ENCODE results near the gene NFX1.
"Not testable (repeated sequence)": the region's sequence is repeated elsewhere in the genome, so short reads cannot be mapped to it uniquely, and the experiment has no call there.

DNA sequence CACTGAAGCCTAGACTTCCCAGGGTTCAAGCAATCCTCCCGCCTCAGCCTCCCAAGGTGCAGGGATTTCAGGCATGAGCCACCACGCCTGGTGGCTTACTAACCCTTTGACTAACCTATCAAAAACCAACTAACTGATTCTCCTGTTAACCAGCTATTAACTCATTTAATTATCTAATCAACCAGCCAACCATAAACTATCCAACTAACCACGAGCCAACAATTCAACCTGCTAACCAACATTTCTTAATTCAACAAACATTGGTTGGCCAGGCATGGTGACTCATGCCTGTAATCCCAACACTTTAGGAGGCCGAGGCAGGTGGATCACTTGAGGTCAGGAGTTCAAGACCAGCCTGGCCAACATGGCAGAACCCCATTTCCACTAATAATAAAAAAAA is 108.7 kb downstream of the NFX1 start:
- TF ChIP-seq POLR2AphosphoS5 (IDR thresholded peaks at IDR 0.05; ENCODE audit: insufficient read depth in 1 of 2, low read depth in 1 of 2) = not testable (repeated sequence)
- TF ChIP-seq, protein P1, sequence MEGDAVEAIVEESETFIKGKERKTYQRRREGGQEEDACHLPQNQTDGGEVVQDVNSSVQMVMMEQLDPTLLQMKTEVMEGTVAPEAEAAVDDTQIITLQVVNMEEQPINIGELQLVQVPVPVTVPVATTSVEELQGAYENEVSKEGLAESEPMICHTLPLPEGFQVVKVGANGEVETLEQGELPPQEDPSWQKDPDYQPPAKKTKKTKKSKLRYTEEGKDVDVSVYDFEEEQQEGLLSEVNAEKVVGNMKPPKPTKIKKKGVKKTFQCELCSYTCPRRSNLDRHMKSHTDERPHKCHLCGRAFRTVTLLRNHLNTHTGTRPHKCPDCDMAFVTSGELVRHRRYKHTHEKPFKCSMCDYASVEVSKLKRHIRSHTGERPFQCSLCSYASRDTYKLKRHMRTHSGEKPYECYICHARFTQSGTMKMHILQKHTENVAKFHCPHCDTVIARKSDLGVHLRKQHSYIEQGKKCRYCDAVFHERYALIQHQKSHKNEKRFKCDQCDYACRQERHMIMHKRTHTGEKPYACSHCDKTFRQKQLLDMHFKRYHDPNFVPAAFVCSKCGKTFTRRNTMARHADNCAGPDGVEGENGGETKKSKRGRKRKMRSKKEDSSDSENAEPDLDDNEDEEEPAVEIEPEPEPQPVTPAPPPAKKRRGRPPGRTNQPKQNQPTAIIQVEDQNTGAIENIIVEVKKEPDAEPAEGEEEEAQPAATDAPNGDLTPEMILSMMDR (IDR thresholded peaks at IDR 0.05) = not testable (repeated sequence)

Data from vagina (tissue), 2 donors.